NCI-H2081 (cell line): ENCODE results near the gene TMEM191B.
"Not testable (repeated sequence)": the region's sequence is repeated elsewhere in the genome, so short reads cannot be mapped to it uniquely, and the experiment has no call there.

Experiments
- DNase-seq, 2 experiments: peaks; one replicate each; lab custom pipeline; 2025; lab: John Stamatoyannopoulos, UW

TMEM191B gene

DNA sequence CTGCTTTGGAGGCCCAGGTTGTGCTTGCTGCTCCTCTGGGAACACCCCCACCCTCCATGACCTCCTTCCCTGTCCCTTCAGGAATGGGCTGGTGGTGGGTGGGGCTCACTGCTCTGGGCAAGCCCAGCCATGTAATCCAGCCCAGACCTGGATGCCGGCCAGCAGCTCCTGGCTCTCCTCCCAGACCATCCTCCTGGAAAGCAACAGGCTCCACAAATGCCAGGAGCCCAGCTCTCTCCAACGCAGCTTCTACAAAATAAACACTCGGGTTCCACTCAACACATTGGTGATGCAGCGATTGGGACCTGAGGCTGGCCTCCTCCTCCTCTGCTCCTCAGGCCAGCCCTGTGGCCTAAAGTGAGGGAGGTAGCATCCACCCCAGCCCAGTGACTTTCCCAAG is 30.9 kb downstream of the TMEM191B start:
- DNase-seq = not testable (repeated sequence)

DNA sequence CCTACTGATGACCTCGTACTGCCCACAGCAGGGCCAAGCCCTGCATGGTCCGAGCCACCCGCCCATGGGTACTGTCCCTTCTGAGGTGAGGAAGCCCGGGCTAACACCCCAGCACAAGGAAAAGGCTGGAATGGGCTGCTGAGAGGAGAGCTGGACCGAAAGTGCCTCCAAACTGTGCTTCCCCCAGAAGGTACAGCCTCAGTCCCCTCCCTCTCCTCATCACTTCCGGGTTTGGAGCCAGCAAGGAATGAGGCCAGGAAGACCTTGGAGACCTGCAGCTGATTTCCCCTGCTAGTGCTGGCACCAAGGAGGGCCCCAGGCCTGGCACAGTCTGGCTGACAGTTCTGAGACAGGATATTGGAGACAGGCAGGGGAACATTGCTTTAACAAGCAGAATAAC is 31.3 kb downstream of the TMEM191B start:
- DNase-seq = not testable (repeated sequence)

- DNase-seq = not testable (repeated sequence)
These were observed 32.7 kb downstream of the TMEM191B start for GRCh38 chr22:18560099-18560974.

DNA sequence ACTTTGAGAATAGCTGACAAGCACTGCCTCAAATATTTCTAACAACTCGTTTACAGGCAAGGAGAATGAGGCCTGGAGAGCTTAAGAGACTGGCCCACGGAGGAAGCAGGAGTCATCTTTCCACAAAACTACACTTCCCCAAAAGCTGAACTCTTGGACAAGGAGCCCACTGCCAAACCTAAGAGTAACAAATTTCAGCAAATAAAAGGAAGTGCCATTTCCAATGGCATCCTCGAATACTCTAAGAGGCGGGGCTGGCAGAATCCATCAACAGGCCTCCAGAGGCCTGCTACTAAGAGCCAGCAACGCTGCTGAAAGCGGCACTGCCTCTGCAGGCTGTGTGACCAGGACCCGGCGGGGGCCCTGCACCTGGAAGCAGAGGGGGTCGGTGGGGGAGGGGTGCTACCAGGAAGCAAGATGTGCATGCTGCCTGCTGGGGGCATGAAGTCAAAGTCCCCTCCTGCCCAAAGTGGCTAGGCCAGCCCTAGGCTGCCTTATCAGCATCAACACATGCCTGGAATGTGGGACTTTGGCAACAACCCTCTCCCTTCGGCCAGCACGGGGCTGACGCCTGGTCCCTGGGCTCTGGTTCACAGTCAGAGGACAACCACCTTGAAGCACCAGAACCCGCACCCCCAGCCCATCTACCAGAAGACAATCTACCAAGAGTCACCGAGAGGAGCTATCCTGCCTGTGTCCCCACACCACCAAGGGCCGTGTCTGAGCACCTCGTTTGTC is 43.1 kb downstream of the TMEM191B start:
- DNase-seq = not testable (repeated sequence)

GRCh38 chr22:18573483-18574164 is 46.0 kb downstream of the TMEM191B start:
- DNase-seq = not testable (repeated sequence)

DNA sequence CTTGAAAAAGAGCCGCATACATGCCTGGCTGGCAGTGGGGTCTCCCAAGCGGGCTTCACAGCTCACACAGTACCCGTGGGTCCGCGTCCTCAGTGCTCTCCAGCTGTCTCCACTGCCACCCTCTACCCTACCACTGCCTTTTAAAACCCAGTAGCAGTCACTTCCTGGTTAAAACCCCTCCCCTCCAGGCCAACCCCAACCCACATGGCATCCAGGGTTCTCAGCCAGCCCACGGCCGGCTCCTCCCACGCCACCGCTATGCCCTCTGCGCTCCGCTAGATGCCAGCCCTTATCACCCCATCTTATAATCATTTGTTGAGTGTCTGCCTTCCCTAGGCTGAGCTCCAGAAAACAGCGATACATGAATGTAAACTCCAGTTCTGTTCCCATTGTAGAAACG is 47.0 kb downstream of the TMEM191B start:
- not testable (repeated sequence) for DNase-seq

DNA sequence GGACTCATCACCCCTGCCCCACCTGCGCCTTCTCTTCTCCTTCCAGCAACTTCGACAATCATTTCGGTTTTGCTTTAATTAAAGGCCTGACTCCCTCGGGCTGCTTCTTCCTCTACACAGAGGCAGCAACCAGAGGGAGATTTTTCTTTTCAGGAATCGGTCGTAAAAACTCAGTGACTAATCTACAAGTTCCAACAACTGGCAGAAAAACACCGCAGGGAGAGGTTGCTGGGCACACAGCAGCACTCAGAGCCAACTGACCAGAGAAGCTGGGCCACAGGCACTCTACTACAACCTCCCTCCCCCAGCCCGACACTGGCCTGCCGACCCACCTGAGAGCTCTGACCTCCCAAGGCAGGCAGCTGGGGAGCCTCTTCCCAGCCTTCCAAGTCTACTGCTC is 48.1 kb downstream of the TMEM191B start:
- not testable (repeated sequence) for DNase-seq

- DNase-seq = not testable (repeated sequence)
These were observed 49.7 kb downstream of the TMEM191B start for GRCh38 chr22:18577090-18577818.

- DNase-seq = not testable (repeated sequence)
These were observed 50.2 kb downstream of the TMEM191B start for GRCh38 chr22:18577847-18578246.
